ENCODE measurements around the gene CTSD. TPM values are rescaled to one million over a fixed set of nuclear protein-coding genes. Genes with fewer than 3 reads are reported as not detected.
A peak's percentile ranks its signal among the peaks of the same experiment; 100 is the strongest.

Gene CTSD
- total and polyA plus RNA-seq, 4 donors: 310 to 814 (median 553) TPM

DNA sequence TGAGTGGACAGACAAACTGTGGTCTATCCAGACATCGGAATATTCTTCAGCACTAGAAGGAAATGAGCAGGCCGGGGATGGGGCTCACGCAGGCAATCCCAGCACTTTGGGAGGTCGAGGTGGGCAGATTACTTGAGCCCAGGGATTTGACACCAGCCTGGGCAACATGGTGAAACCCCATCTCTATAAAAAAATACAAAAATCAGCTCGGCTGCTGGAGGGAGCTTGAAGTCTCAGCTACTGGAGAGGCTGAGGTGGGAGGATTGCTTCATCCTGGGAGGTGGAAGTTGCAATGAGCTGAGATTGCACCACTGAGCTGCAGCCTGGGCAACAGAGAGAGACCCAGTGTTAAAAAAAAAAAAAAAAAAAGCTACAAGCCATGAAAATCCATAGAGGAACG, 8.0 kb upstream of the CTSD start:
- H3K27ac ChIP-seq (ENCODE audit: low read depth in 1 of 2, low read length in 2 of 2): peak overlapping the region in 1 of 2 donors; percentile 42
- DNase-seq (ENCODE audit: low spot score): no peak

More for the DNA sequence above, 8.0 kb upstream of the CTSD start:
- no peak for TF ChIP-seq HNF4G (IDR thresholded peaks at IDR 0.05)
- TF ChIP-seq, protein P1, sequence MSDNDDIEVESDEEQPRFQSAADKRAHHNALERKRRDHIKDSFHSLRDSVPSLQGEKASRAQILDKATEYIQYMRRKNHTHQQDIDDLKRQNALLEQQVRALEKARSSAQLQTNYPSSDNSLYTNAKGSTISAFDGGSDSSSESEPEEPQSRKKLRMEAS (IDR thresholded peaks at IDR 0.05): no peak
- TF ChIP-seq, protein P2, sequence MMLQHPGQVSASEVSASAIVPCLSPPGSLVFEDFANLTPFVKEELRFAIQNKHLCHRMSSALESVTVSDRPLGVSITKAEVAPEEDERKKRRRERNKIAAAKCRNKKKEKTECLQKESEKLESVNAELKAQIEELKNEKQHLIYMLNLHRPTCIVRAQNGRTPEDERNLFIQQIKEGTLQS (IDR thresholded peaks at IDR 0.05): no peak
- TF ChIP-seq, protein P3, sequence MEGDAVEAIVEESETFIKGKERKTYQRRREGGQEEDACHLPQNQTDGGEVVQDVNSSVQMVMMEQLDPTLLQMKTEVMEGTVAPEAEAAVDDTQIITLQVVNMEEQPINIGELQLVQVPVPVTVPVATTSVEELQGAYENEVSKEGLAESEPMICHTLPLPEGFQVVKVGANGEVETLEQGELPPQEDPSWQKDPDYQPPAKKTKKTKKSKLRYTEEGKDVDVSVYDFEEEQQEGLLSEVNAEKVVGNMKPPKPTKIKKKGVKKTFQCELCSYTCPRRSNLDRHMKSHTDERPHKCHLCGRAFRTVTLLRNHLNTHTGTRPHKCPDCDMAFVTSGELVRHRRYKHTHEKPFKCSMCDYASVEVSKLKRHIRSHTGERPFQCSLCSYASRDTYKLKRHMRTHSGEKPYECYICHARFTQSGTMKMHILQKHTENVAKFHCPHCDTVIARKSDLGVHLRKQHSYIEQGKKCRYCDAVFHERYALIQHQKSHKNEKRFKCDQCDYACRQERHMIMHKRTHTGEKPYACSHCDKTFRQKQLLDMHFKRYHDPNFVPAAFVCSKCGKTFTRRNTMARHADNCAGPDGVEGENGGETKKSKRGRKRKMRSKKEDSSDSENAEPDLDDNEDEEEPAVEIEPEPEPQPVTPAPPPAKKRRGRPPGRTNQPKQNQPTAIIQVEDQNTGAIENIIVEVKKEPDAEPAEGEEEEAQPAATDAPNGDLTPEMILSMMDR (IDR thresholded peaks at IDR 0.05; ENCODE audit: low read depth, low read length, missing input control): no peak
- TF ChIP-seq RAD21 (IDR thresholded peaks at IDR 0.05): no peak
- no peak for TF ChIP-seq FOXA2 (IDR thresholded peaks at IDR 0.05)
- no peak for TF ChIP-seq NR2F2 (IDR thresholded peaks at IDR 0.05)
- TF ChIP-seq, protein P4, sequence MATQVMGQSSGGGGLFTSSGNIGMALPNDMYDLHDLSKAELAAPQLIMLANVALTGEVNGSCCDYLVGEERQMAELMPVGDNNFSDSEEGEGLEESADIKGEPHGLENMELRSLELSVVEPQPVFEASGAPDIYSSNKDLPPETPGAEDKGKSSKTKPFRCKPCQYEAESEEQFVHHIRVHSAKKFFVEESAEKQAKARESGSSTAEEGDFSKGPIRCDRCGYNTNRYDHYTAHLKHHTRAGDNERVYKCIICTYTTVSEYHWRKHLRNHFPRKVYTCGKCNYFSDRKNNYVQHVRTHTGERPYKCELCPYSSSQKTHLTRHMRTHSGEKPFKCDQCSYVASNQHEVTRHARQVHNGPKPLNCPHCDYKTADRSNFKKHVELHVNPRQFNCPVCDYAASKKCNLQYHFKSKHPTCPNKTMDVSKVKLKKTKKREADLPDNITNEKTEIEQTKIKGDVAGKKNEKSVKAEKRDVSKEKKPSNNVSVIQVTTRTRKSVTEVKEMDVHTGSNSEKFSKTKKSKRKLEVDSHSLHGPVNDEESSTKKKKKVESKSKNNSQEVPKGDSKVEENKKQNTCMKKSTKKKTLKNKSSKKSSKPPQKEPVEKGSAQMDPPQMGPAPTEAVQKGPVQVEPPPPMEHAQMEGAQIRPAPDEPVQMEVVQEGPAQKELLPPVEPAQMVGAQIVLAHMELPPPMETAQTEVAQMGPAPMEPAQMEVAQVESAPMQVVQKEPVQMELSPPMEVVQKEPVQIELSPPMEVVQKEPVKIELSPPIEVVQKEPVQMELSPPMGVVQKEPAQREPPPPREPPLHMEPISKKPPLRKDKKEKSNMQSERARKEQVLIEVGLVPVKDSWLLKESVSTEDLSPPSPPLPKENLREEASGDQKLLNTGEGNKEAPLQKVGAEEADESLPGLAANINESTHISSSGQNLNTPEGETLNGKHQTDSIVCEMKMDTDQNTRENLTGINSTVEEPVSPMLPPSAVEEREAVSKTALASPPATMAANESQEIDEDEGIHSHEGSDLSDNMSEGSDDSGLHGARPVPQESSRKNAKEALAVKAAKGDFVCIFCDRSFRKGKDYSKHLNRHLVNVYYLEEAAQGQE (IDR thresholded peaks at IDR 0.05): no peak
- TF ChIP-seq, protein P5, sequence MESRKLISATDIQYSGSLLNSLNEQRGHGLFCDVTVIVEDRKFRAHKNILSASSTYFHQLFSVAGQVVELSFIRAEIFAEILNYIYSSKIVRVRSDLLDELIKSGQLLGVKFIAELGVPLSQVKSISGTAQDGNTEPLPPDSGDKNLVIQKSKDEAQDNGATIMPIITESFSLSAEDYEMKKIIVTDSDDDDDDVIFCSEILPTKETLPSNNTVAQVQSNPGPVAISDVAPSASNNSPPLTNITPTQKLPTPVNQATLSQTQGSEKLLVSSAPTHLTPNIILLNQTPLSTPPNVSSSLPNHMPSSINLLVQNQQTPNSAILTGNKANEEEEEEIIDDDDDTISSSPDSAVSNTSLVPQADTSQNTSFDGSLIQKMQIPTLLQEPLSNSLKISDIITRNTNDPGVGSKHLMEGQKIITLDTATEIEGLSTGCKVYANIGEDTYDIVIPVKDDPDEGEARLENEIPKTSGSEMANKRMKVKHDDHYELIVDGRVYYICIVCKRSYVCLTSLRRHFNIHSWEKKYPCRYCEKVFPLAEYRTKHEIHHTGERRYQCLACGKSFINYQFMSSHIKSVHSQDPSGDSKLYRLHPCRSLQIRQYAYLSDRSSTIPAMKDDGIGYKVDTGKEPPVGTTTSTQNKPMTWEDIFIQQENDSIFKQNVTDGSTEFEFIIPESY (IDR thresholded peaks at IDR 0.05): no peak
- no peak for TF ChIP-seq HNF4A (conservative IDR thresholded peaks at IDR 0.05)
- TF ChIP-seq RXRA (IDR thresholded peaks at IDR 0.05): no peak
- TF ChIP-seq FOXA1 (IDR thresholded peaks at IDR 0.05): no peak
- no peak for TF ChIP-seq JUND (IDR thresholded peaks at IDR 0.05)
- no peak for TF ChIP-seq EGR1 (IDR thresholded peaks at IDR 0.05; ENCODE audit: low read depth in 2 of 2)
- TF ChIP-seq TAF1 (conservative IDR thresholded peaks at IDR 0.05): no peak
- no peak for TF ChIP-seq SP1 (IDR thresholded peaks at IDR 0.05)
- TF ChIP-seq GABPA (IDR thresholded peaks at IDR 0.05 in 1 of 2, conservative IDR thresholded peaks at IDR 0.05 in 1 of 2): no peak
- no peak for TF ChIP-seq YY1 (IDR thresholded peaks at IDR 0.05)
- 72% methylated on average over 6 of the region's 6 CpGs for WGBS
- Histone ChIP-seq H3K9me3 (ENCODE audit: control insufficient read depth in 4 of 4, low read length in 3 of 4) (no peaks in the 10 kb centered on the region), H3K27me3 (ENCODE audit: control insufficient read depth in 4 of 4, insufficient read depth in 4 of 4, low read length in 3 of 4) (no peaks in the 10 kb centered on the region), H3K9ac (ENCODE audit: low read depth in 1 of 2, low read length in 2 of 2) (no peak overlapping the region), H3K4me1 (ENCODE audit: control insufficient read depth in 4 of 4, insufficient read depth in 4 of 4, low read length in 3 of 4) (no peaks in the 10 kb centered on the region), H3K36me3 (ENCODE audit: control insufficient read depth in 4 of 4, insufficient read depth in 3 of 4, low read depth in 1 of 4, low read length in 3 of 4) (no peaks in the 10 kb centered on the region), H3K4me3 (ENCODE audit: low read depth in 1 of 3, low read length in 3 of 3) (no peak overlapping the region)

All from liver (tissue), 9 donors.